Astrocyte of the spinal cord (primary cell): ENCODE results near the gene RALGPS1.

Experiments
- DNase-seq: peaks from one replicate; pipeline ENCODE4 v3.0.0; 2011; ENCODE audit warnings: low read depth, low spot score
- H3K4me3 ChIP-seq: 2 replicates; pipeline ENCODE4 v1.5.1; 2011; ENCODE audit warnings: low read depth, mild to moderate bottlenecking, low read length, moderate library complexity
- in situ Hi-C: cut with HindIII; loops from 2 replicates; pipeline ENCODE4 v1.10.0; 2017; ENCODE audit warnings: low sequenced_read_pairs
- TF ChIP-seq, protein P1 (sequence below): IDR thresholded peaks from 2 replicates; pipeline ENCODE4 v1.5.1; 2012; ENCODE audit warnings: low read depth, mild to moderate bottlenecking, low read length, inconsistent platforms

Gene RALGPS1

DNA sequence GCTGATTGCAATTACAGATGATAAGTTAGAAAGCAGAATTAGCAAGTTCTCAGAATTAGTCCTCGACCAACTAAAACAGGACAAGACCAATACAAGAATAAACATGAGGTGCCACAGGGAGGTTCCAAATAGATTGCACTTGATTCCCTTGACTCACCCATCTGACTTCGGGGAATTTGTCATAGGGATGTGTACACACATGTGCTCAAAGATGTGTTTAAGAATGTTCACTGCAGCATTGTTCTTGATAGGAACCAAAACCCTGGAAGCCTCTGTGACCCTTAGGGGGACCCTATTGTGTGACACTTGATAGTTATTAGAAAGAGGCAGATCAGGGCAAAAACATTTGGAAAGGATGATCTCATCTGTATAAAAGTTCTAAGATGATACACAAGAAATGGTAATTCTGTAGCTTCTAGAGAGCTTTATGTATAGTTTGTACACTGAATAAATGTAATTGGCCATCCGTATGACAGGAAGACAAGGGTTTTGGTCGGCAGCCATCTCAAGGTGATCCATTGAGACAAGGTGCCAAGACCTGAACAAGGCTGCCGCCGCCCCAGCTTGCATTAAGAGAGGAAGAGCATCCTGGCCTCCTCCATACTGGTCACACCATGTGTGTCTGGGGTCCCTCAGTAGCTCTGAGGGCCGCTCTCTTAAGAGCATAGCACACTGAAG lies 301.8 kb downstream of the RALGPS1 start:
- no peak for DNase-seq
- in situ Hi-C loops = no loop called here
- TF ChIP-seq, protein P1, sequence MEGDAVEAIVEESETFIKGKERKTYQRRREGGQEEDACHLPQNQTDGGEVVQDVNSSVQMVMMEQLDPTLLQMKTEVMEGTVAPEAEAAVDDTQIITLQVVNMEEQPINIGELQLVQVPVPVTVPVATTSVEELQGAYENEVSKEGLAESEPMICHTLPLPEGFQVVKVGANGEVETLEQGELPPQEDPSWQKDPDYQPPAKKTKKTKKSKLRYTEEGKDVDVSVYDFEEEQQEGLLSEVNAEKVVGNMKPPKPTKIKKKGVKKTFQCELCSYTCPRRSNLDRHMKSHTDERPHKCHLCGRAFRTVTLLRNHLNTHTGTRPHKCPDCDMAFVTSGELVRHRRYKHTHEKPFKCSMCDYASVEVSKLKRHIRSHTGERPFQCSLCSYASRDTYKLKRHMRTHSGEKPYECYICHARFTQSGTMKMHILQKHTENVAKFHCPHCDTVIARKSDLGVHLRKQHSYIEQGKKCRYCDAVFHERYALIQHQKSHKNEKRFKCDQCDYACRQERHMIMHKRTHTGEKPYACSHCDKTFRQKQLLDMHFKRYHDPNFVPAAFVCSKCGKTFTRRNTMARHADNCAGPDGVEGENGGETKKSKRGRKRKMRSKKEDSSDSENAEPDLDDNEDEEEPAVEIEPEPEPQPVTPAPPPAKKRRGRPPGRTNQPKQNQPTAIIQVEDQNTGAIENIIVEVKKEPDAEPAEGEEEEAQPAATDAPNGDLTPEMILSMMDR = no peak
- no peak overlapping the region for H3K4me3 ChIP-seq

DNA sequence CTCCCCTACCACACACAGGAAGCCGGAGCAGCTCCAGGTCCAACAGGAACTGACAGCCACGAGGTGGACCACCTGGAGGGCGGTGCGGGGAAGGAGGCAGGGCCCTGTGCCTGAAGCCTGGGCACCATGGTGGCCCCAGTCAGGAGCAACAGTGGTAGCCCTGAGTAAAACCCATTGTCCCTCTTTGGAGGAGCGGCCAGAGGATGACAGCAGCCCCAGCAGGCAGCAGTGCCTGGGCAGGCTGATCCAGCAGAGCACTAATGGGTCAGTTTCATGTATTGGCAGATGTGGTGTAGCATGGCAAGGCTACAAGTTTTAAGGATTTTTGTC lies 302.3 kb downstream of the RALGPS1 start:
- no peak overlapping the region for H3K4me3 ChIP-seq
- no peak for DNase-seq
- TF ChIP-seq, protein P1 = no peak
- in situ Hi-C loops = no loop called here

DNA sequence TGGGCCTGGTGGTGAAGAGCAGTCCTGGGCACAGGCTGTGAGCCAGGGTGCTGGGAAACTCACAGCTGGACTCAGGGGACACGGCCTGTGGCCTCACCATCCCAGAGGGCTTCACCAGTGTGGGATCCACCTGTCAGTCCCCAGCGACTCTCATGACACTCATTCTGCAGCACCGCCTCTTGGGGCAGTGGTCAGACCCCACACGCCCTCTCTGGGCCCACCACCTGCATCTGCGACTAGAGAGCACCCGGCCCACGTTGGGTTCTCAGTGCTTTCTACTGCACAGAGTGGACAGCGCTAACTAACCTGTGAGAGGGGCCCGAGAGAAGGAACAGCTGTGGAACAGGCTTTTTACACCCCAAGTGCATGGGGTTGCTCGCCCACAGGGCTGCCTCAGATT lies 304.2 kb downstream of the RALGPS1 start:
- no peak overlapping the region for H3K4me3 ChIP-seq
- TF ChIP-seq, protein P1 = no peak
- in situ Hi-C loops = no loop called here
- no peak for DNase-seq

DNA sequence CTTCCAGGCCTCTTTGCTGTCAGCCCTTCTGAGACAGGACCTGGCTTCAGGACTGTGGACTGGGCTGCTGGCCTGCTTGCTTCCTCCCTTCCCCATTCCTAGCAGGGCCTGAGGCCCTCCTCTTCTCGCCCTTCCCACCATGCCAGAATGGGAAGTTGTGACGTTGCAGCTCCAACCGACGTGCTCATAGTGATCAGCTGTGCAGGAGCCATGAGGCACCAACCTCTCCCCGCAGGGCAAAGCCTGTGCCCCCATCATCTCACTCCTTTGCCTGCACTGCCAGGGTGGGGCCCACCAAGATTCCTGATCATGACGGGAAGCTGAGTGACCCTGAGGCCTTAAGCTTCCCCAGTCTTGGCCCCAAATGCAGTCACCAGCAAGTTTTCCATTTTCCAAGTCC lies 304.9 kb downstream of the RALGPS1 start:
- H3K4me3 ChIP-seq = no peak overlapping the region
- no peak for DNase-seq
- in situ Hi-C loops = no loop called here
- TF ChIP-seq, protein P1 = no peak

DNA sequence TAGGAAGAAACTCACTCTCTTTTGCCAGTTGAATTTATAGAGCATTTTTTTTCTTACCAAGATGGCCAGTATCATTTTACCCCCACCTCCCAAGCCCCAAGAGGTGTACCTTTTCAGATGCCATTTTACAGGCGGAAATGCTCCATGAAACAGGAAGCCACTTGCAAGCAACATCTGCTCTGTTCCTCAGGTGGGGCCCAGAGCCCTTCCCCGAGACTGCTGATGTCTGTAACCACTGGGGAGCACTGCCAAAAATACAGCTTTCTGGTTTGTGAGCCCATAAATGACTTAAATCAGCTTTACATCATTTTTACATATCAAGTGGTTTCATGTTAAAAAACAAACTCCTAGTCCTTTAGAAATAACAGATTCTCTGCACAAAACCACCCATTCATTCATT lies 307.1 kb downstream of the RALGPS1 start:
- TF ChIP-seq, protein P1 = no peak
- H3K4me3 ChIP-seq = no peak overlapping the region
- no peak for DNase-seq
- in situ Hi-C loops = no loop called here

DNA sequence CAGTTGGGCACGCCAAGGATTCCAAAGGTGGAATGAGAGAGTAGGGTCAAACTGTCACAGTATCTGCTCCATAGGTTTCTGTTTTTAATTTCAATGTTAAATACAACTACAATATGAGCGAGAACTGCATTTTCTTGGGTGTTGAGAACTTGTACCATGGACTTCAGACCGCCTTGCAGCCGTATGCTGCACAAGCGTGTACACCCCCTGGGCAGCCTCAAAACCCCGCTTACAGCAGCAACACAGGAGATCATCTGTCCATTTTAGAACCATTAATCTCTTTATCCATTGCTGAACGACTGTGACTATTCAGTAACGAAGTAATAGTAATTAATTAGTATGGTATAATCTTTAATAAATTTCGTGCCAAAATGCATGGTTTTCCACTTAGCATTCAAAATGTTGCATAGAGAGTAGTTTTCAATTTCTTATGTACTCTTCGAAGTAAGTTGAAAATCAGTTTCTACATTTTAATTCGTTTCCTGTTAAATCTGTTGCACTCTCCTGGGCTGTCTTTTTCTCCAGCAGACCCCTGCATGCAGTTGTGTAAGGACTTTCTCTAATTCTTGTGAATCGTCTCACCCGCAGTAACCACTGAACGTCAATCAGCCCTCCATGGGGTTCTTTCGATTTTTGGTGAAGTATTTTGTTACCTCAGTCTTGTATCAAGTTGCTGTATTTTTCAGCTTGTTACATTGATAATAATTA lies 308.0 kb downstream of the RALGPS1 start:
- no peak overlapping the region for H3K4me3 ChIP-seq

More for the DNA sequence above, 308.0 kb downstream of the RALGPS1 start:
- TF ChIP-seq, protein P1 = no peak
- in situ Hi-C loops = no loop called here
- DNase-seq = no peak
